ENCODE data around the gene FOXC2. TPM values are rescaled to one million over a fixed set of nuclear protein-coding genes. Genes with fewer than 3 reads are reported as not detected.

The FOXC2 gene
- total and polyA plus RNA-seq, 2 donors (not counting 1 experiment from before 2014, with no cell fraction given): not detected

DNA sequence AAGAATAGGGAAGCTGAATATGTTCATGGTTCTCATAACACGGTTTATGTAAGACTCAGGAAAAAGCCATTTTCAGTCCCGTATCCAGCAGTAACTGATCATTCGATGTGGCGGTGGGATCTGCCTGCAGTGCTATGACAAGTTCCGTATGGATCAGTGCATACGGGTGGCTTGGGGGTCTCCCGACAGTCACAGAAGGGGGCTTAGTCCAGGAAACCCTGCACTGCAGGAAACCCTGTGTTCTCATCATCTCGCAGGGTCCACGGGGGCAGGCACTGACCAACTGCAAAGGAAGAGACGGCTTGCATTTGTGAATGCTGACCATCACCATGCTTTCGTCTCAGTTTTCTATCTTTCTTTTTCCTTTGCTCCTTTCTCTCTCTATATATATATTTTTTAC is 19.3 kb upstream of the FOXC2 start:
- no peaks in the 10 kb centered on the region for H3K9me3 Mint-ChIP-seq (ENCODE audit: insufficient read depth)
- H3K27ac Mint-ChIP-seq: no peak overlapping the region
- no peak for ATAC-seq (ENCODE audit: low read depth)
- Histone ChIP-seq H3K9ac (ENCODE audit: low read length) (no peak overlapping the region), H3K79me2 (ENCODE audit: control insufficient read depth, insufficient read depth, low read length) (peaks cover 8% of the 10 kb centered on the region), H4K20me1 (ENCODE audit: control insufficient read depth, insufficient read depth, low read length, poor library complexity, severe bottlenecking) (no peaks in the 10 kb centered on the region), H3K4me2 (replicated peaks; ENCODE audit: low read depth, low read length, poor library complexity, severe bottlenecking) (no peak overlapping the region), H3K36me3 (replicated peaks in 1 of 2; ENCODE audit: control extremely low read depth in 1 of 2, control insufficient read depth in 1 of 2, extremely low read depth in 1 of 2, insufficient read depth in 2 of 2, low read length in 1 of 2) (peaks cover 0 to 58% of the 10 kb centered on the region in 2 experiments), H3K4me1 (ENCODE audit: control insufficient read depth in 2 of 2, insufficient read depth in 2 of 2, low read length in 2 of 2) (no peaks in the 10 kb centered on the region), H3K27ac (ENCODE audit: low read length in 2 of 2) (no peak overlapping the region), H2AFZ (ENCODE audit: insufficient read depth, low read depth, low read length, poor library complexity, severe bottlenecking) (no peak overlapping the region), H3K9me3 (ENCODE audit: control extremely low read depth in 1 of 3, control insufficient read depth in 2 of 3, insufficient read depth in 1 of 3, low read length in 2 of 3) (no peaks in the 10 kb centered on the region), H3K4me3 (ENCODE audit: control extremely low read depth in 1 of 5, extremely low read depth in 1 of 5, insufficient read depth in 1 of 5, low read depth in 2 of 5, low read length in 4 of 5) (no peak overlapping the region), H3K27me3 (replicated peaks in 1 of 4; ENCODE audit: control extremely low read depth in 1 of 4, control insufficient read depth in 3 of 4, insufficient read depth in 4 of 4, low read length in 3 of 4) (no peaks in the 10 kb centered on the region)
- H3K27me3 Mint-ChIP-seq: no peaks in the 10 kb centered on the region
- 97% methylated on average over 8 of the region's 11 CpGs for WGBS (ENCODE audit: insufficient coverage)
- ChIA-PET POLR2A (no interaction called here), CTCF (no interaction called here)
- DNase-seq: no peak
- intact Hi-C loops (cut with micrococcal nuclease): no loop called here
- H3K4me3 Mint-ChIP-seq: no peak overlapping the region
- TF ChIP-seq EZH2 (IDR thresholded peaks at IDR 0.05; ENCODE audit: borderline replicate concordance, insufficient read depth, low read depth, low read length, poor library complexity, severe bottlenecking): no peak
- TF ChIP-seq, protein P1, sequence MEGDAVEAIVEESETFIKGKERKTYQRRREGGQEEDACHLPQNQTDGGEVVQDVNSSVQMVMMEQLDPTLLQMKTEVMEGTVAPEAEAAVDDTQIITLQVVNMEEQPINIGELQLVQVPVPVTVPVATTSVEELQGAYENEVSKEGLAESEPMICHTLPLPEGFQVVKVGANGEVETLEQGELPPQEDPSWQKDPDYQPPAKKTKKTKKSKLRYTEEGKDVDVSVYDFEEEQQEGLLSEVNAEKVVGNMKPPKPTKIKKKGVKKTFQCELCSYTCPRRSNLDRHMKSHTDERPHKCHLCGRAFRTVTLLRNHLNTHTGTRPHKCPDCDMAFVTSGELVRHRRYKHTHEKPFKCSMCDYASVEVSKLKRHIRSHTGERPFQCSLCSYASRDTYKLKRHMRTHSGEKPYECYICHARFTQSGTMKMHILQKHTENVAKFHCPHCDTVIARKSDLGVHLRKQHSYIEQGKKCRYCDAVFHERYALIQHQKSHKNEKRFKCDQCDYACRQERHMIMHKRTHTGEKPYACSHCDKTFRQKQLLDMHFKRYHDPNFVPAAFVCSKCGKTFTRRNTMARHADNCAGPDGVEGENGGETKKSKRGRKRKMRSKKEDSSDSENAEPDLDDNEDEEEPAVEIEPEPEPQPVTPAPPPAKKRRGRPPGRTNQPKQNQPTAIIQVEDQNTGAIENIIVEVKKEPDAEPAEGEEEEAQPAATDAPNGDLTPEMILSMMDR (IDR thresholded peaks at IDR 0.05): no peak
- H3K4me1 Mint-ChIP-seq: no peaks in the 10 kb centered on the region

DNA sequence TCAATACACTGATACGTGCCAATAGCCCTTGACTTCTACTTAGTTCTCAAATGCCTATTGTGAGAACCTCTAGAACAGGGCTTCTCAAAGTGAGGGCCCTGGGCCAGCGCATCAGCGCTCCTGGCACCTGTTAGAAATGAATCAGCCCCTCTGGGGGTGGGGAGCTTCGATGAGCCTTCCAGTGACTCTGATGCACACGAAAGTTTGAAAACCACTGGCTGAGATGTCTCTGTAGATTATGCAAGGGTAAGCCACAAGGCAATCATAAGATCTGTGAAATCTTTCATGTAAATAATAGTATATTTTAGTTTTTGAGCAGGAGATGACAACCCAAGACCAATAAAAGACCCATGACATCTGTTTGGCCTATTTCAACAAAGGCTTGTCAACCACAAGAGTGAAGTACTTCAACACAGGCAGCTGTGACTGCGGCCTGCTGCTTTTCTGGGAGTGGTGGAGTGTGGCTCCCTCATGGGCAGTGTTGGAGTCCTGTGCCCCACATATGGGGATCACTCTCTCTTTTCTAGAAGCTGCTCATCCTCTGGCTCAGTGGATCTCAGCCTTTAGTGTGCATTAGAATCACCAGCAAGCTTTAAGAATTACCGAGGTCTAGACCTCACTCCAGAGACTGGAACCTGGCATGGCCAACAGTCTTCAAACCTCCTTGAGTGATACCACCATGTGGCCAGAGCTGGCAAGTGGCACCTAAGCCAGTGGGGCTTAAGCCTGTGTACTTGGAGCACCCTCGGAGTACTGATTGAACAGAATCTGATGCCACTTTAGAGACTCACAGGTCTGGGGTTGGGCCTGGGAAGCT is 17.3 kb upstream of the FOXC2 start:
- WGBS (ENCODE audit: insufficient coverage): 78% methylated on average over 6 of the region's 8 CpGs
- no peaks in the 10 kb centered on the region for H4K20me1 ChIP-seq (ENCODE audit: control insufficient read depth, insufficient read depth, low read length, poor library complexity, severe bottlenecking)
- H2AFZ ChIP-seq (ENCODE audit: insufficient read depth, low read depth, low read length, poor library complexity, severe bottlenecking): no peak overlapping the region
- no peaks in the 10 kb centered on the region for H3K27me3 ChIP-seq (replicated peaks in 1 of 4; ENCODE audit: control extremely low read depth in 1 of 4, control insufficient read depth in 3 of 4, insufficient read depth in 4 of 4, low read length in 3 of 4)
- ATAC-seq (ENCODE audit: low read depth) (no peak), DNase-seq (no peak)
- H3K9me3 ChIP-seq (ENCODE audit: control extremely low read depth in 1 of 3, control insufficient read depth in 2 of 3, insufficient read depth in 1 of 3, low read length in 2 of 3): no peaks in the 10 kb centered on the region
- no peak overlapping the region for H3K4me3 Mint-ChIP-seq
- peaks cover 10% of the 10 kb centered on the region for H3K4me1 Mint-ChIP-seq
- no peak overlapping the region for H3K4me3 ChIP-seq (ENCODE audit: control extremely low read depth in 1 of 5, extremely low read depth in 1 of 5, insufficient read depth in 1 of 5, low read depth in 2 of 5, low read length in 4 of 5)
- H3K27me3 Mint-ChIP-seq: no peaks in the 10 kb centered on the region
- no peak for TF ChIP-seq EZH2 (IDR thresholded peaks at IDR 0.05; ENCODE audit: borderline replicate concordance, insufficient read depth, low read depth, low read length, poor library complexity, severe bottlenecking)
- TF ChIP-seq, protein P1 (IDR thresholded peaks at IDR 0.05): no peak
- peaks cover 0 to 45% of the 10 kb centered on the region in 2 experiments for H3K36me3 ChIP-seq (replicated peaks in 1 of 2; ENCODE audit: control extremely low read depth in 1 of 2, control insufficient read depth in 1 of 2, extremely low read depth in 1 of 2, insufficient read depth in 2 of 2, low read length in 1 of 2)
- no peak overlapping the region for H3K27ac ChIP-seq (ENCODE audit: low read length in 2 of 2)
- H3K4me1 ChIP-seq (ENCODE audit: control insufficient read depth in 2 of 2, insufficient read depth in 2 of 2, low read length in 2 of 2): peaks cover 3 to 5% of the 10 kb centered on the region in 2 donors
- ChIA-PET POLR2A (no interaction called here), CTCF (no interaction called here)
- H3K9me3 Mint-ChIP-seq (ENCODE audit: insufficient read depth): no peaks in the 10 kb centered on the region
- peaks cover 8% of the 10 kb centered on the region for H3K79me2 ChIP-seq (ENCODE audit: control insufficient read depth, insufficient read depth, low read length)
- H3K27ac Mint-ChIP-seq: no peak overlapping the region
- H3K9ac ChIP-seq (ENCODE audit: low read length): no peak overlapping the region
- H3K4me2 ChIP-seq (replicated peaks; ENCODE audit: low read depth, low read length, poor library complexity, severe bottlenecking): no peak overlapping the region
- intact Hi-C loops (cut with micrococcal nuclease): no loop called here
